Stimulated activated CD4-positive, alpha-beta T cell treated with anti-CD3 and anti-CD28 coated beads, Interleukin-2, amount 100 ng/mL, for 48 hours (primary cell): ENCODE results near the gene EEF2KMT.
A peak's percentile ranks its signal among the peaks of the same experiment; 100 is the strongest.
"Not testable (repeated sequence)": the region's sequence is repeated elsewhere in the genome, so short reads cannot be mapped to it uniquely, and the experiment has no call there.

ENCODE experiments used
- DNase-seq, 2 donors: peaks; one replicate each; pipeline ENCODE4 v3.0.0-alpha.2; 2020

Gene EEF2KMT

DNA sequence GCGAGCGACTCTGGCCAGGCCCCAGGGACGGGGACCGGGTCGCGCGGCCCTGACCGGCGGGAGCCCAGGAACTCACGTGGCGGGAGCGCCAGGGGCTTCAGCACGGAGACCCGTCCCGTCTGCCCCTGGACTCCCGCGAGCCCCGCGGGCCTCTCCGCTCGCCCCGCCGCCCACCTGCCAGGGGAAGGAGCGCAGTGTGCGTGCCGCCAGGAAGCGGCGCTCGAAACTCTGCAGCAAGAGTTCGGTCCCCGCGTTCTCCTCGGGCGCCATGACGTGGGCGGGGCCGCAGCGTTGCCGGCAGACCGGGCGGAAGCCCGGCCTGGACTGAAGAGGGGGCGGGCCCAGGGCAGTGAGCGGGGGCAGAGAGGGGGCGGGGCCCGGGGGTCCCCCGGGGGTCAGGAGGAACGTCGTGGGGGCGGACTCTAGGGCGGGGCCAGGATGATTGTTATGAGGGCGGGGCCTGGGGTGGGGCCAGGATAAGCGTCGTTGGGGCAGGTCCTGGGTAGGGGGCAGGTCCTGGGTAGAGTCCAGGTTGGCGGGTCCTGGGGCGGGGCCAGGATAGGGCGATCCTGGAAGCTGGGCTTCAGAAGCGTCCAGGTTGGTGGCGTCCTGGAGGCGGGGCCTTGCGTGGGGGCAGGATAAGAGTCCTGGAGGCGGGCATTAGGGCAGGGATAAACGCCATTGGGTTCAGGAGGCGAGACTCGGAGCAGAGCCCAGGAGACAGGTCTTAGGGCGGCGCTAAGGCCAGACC, at the start of gene EEF2KMT:
Gene EEF2KMT (minus strand): TSS at position 326 of the 751 bp plus-strand sequence. CDS start 56 bp downstream, at position 270.
- DNase-seq: peak; percentile 90 to 93

DNA sequence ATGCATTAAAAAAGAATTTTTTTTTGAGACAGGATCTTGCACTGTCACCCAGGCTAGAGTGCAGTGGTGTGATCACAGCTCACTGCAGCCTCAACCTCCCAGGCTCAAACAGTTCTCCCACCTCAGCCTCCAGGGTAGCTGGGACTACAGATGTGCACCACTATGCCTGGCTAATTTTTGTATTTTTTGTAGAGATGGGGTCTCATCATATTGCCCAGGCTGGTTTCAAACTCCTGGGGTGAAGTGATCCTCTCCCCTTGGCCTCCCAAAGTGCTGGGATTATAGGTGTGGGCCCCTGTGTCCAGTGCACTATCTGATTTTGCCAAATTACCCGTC, 47.0 kb upstream of the EEF2KMT start:
- not testable (repeated sequence) for DNase-seq

DNA sequence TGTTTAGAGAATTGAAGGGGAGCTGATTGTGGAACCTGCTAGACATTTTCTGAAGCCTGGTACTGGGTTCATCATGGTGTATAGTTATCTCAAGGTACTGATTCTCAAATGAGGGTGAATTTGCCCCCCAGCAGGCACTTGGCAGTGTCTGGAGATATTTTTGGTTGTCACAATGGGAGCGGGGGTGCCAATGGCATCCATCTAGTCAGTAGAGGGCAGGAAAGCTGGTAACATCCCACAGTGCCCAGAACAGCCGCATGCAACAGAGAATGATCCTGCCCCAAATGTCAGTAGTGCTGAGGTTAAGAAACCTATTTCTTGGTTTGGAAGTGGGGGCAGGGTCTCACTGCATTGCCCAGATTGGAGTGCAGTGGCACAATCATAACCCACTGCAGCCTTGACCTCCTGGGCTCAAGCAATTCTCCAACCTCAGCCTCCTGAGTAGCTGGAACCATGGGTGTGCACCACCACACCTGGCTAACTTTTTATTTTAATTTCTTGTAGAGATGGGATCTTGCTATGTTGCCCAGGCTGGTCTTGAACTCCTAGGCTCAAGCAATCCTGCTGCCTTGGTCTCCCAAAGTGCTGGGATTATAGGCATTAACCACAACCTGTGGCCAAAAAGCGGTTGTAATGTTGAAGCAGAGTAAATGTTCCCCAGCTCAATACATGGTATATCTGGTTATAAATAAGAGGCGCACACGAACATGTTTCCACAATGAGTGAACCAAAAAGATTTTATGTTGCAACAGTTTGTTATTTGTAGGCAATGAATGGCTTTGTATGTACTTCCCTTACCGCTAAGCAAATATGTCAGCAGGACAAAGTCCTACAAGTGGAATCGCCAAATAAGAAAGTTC, 46.4 kb upstream of the EEF2KMT start:
- DNase-seq: no peak

- not testable (repeated sequence) for DNase-seq
These were observed 42.6 kb upstream of the EEF2KMT start for GRCh38 chr16:5140151-5140550.

DNA sequence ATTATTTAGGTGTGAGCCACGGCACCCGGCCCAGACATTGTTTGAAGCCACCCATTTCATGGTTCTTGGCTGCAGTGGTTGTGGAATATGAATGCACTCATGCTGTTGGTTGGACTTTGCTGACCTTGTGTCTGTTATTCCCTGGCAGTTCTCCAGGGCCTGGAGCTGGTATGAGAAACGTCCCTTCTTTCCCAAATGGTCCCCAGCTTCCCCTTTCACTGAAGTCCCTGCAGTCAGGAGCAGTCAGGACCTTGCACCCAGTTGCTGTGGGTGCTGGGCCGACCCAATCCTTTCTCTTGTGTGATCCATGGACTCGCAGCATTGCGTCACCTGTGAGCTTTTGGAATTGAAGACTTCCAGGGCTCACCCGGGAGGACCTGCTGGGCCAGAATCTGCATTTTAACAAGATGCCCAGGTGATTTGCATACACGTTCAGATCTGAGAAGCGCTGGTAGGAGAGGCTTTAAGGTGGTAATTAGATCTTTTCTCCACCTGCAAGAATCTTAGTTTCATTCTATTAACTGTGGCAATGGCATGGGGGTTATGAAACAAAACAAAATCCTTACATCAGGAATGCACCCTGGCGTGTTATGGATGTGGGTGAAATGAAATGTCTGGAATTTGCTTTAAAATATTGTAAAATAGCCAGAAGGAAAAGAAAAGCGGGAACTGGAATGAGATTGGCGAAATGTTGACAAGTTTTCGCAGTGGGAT, 37.3 kb upstream of the EEF2KMT start:
- DNase-seq: not testable (repeated sequence)

DNA sequence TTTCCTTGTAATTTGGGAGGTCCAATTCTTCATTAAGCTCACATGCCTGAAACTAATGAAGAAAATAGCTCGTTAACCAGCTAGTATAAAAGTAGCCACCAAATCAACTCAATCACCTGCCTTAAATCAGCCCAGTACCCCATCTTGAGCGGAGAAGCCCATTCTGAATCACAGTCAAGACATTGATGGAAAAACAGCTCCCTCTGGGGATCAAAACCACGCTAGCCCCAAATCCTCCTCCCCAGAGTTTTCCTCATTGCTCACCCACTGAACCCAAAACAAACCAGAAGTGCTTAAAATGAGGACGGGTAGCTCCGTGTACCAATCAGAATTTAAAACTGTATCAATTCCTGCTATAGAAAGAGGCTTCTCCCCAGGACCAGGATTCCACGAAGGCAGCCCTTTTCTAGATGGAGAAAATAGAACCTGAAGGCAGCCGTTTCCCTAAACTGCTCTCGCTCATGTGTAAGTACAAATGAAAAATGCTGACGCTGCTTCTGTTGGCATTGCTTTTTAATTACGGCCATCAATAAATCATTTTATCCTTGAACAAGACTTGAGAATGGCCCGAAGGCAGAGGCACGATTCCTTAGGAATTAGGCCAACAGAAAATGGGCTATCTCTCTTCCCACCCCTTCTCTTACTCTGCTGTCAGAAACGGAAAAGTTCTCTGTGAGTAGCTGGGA, 35.5 kb upstream of the EEF2KMT start:
- DNase-seq: not testable (repeated sequence)

GRCh38 chr16:5131467-5132004, 33.9 kb upstream of the EEF2KMT start:
- not testable (repeated sequence) for DNase-seq

DNA sequence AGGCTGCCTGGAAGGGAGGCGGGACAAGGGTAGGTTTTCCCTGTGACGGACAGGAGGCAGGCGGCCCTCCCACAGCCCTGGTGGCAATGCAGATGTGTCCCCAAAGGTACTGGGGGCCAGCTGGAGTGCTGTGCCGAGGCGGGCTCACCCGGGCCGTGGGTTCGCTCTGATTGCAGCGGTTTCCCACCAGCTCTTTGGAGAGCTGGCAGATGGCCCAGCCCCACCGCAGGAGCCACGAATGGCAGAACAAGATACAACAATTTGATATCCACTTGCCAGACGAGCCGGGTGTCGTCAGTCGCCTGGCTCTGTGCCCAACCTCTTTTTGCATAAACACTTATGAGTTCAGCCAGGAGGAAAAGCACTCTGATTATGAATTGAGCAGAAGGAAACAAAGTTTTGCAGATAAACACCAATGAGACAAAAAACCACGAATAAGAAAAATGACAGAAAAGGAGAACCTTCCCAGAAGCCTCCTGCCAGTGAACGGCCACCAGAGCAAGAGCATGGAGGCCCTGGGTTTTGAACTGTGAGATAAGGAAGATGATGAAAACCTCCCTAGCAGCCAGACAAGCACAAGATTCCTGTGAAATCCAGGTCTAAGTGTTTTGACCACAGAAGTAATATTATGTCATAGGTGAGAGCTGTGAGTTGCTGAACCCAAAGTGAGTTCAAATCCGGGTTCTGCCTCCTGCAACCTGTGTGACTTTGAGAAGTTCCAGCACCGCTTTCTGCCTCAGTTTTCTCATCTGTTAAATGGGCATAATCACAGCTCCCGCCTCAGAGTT, 19.9 kb upstream of the EEF2KMT start:
- peak; percentile 2 to 7 for DNase-seq

GRCh38 chr16:5116780-5117295, 19.2 kb upstream of the EEF2KMT start:
- DNase-seq: not testable (repeated sequence)

GRCh38 chr16:5110933-5111332, 13.3 kb upstream of the EEF2KMT start:
- not testable (repeated sequence) for DNase-seq

GRCh38 chr16:5108505-5109158, 11.0 kb upstream of the EEF2KMT start:
- no peak for DNase-seq

DNA sequence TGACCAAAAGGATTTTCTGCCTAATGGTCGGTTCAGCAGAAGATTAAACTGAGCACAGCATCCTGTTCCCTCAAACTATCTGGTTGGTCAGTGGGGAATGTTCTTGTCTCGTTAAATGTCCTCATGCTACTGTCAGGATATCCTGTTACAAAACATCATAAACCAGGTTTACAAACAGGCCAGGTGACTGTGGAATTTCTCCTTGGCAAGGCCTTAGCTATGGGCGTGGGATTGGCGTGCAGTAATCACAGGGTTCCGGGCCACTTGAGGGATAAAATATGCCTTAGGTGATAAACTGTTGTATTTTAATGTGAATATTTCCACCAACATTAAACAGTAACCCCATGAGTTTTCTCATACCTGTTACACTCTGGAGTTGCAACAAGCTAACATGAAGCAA, 7.4 kb upstream of the EEF2KMT start:
- not testable (repeated sequence) for DNase-seq

DNA sequence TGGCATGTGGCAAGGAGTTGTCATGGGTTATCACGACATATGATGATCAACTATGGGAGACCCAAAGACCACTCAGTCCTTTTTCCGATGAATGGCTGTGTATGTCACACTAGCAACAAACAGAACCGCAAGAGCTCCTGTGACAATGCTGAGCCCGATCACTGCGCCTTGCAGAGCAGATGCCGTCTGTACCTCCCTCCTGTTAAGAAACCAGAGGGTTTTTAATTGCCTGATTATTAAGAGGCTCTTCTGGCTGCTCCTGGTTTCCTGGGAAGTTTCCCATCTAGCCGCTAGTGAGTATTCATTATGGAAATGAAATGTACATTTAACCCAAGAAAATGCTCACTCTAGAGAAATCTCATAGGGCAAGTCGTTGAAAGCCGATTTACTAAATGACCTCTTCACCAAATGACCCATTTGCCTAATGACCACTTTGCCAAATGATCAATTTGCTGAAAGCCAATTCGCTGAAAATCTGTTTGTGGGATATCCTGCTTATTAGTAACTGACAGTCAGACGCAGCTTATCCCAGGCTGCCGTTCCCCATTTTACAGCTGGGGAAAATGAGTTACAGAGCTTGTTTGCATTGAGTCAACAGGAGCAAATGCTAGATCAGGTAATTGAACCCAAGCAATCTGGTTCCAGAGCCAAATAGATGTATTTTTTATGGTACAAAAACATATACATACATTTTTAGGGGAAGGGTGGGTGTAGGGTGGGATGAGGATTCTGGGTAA, 5.9 kb upstream of the EEF2KMT start:
- not testable (repeated sequence) for DNase-seq

DNA sequence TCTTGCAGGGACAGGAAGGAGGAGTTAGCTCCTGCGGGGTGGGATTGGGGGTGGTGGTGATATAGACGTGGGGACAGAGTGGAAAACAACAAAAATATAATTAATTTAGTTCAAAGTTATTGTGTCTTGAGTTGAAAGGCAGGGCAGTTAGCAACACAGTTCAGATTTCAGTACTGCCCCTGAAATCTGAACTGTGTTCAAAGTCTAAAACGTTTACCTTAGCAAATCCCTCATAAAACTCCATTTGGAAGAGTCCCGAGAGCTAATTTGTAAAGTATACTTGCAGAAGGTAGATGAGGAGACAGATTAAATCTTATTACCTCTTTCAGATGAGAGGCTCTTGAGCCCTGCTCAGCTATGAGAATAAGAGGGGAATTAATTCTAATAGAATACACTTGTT, 1.6 kb upstream of the EEF2KMT start:
- DNase-seq: not testable (repeated sequence)

DNA sequence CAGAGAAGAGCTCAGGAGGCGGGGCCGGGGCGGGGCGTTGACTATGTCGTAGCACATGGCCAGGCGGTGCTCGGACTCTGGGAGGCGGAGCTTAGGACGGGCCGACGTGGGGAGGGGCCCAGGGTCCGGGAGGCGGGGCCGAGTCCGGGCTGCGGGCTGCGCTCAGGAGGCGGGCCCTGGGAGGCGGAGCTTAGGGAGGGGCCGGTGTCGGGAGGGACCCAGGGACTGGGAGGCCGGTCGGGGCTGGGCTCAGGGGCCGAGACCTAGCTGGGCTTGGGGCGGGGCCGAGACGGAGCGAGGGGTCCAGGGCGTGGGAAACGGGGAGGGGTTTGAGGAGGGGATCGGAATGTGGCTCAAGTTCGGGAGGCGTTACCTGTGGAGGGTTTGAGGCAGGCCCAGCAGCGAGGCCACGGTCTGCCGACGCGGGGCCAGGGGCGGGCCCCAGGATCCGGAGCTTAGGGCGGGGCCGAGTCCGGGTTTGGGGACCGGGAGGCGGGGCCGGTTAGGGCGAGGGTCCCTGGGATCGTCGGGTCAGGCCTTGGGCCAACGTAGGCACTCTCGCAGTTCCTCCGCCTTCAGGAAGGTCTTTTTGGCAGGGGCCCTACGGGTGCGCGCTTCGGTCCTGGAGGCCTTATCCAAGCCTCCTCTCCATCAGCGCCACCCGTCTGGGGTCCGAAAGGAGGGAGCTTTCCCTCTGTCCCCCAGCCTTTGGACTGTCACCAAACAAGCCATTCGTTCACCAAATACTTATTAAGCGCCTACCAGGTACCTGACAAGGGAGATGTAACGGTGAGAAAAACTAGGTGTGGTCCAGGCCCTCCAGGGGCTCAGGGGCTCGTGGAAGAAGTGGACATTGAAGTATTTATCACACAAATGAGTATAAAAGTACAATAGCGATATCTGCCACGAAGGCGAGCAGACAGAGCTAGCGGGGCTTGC, 895 bp upstream of the EEF2KMT start:
- DNase-seq: peak; percentile 54 to 58

- DNase-seq: peak in 1 of 2 donors; percentile 34
These were observed 530 bp downstream of the EEF2KMT start for GRCh38 chr16:5097061-5097469.

DNA sequence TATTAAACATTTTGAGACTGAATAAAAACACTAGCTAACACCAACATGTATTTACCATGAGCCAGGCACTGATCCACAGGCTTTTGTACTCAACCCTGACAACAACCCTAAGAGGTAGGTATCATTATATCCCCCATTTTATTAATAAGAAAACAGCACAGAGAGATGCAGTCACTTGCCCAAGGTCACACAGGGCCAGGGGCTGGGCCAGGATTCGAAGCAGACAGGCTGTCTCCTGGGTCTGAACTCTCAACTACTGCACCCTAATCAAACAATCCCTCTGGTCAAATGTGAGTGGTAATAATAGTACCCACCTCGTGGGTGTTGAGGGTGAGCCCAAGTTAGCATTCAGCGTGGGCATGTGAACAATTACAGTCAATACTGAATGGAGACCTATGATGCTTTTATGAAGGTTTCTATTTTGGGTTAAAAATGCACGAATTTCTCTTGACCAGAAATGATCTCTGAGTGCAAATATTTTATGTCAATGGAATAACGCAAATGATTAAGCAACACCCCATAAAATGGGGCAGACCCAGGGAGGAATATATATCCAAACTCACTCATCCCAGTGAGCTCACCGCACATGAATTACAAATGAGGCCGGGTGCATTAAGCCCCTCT, 1.0 kb downstream of the EEF2KMT start:
- not testable (repeated sequence) for DNase-seq

GRCh38 chr16:5095145-5095830, 2.3 kb downstream of the EEF2KMT start:
- DNase-seq: not testable (repeated sequence)
